H1 (cell line): ENCODE measurements around the gene RRAS.

ENCODE experiments used
- BRCA1 ChIP-seq: IDR thresholded peaks from 2 replicates; pipeline ENCODE4 v1.6.1; 2012; ENCODE audit warnings: low read depth, low read length, improper control_type of control experiment
- CTCF ChIP-seq, 3 experiments: IDR thresholded peaks; 1 replicate in 2 of 3; 2 replicates in 1 of 3; pipeline versions ENCODE4 v1.5.1 to v1.6.1; 2011; ENCODE audit warnings: low read length in 3 of 3, mild to moderate bottlenecking in 3 of 3, inconsistent platforms in 2 of 3, low read depth in 1 of 3, moderate library complexity in 1 of 3; ENCODE audit not compliant: insufficient read depth in 1 of 3; ENCODE audit errors: control extremely low read depth in 1 of 3
- EP300 ChIP-seq, 2 experiments: IDR thresholded peaks; 1 replicate in 1 of 2; 2 replicates in 1 of 2; pipeline ENCODE4 v1.6.1; 2011 to 2012; ENCODE audit warnings: low read depth in 2 of 2, low read length in 2 of 2, mild to moderate bottlenecking in 2 of 2, borderline replicate concordance in 1 of 2, inconsistent platforms in 1 of 2, moderate library complexity in 1 of 2
- EZH2 ChIP-seq: fragments of 200-600 bp; sonication (generic); IDR thresholded peaks from 2 replicates; pipeline ENCODE4 v1.7.1; 2012; ENCODE audit warnings: low read depth, mild to moderate bottlenecking, moderate library complexity, low read length, inconsistent platforms; ENCODE audit not compliant: severe bottlenecking
- FOSL1 ChIP-seq: IDR thresholded peaks from 2 replicates; pipeline ENCODE4 v1.6.1; 2011; ENCODE audit warnings: mild to moderate bottlenecking, low read depth, low read length, moderate library complexity; ENCODE audit not compliant: insufficient read depth
- NRF1 ChIP-seq: IDR thresholded peaks from 2 replicates; pipeline ENCODE4 v1.6.1; 2011; ENCODE audit warnings: mild to moderate bottlenecking, low read depth, low read length, improper control_type of control experiment
- POLR2A ChIP-seq, 2 experiments: IDR thresholded peaks; 1 replicate in 1 of 2; 2 replicates in 1 of 2; pipeline ENCODE4 v1.6.1; 2011; ENCODE audit warnings: low read depth in 2 of 2, low read length in 2 of 2, mild to moderate bottlenecking in 2 of 2; ENCODE audit errors: control extremely low read depth in 1 of 2
- POLR2AphosphoS5 ChIP-seq: IDR thresholded peaks from 2 replicates; pipeline ENCODE4 v1.6.1; 2011; ENCODE audit warnings: low read depth, low read length
- RXRA ChIP-seq: IDR thresholded peaks from 2 replicates; pipeline ENCODE4 v1.6.1; 2011; ENCODE audit warnings: low read depth, mild to moderate bottlenecking, low read length, moderate library complexity; ENCODE audit not compliant: insufficient read depth
- TAF1 ChIP-seq: IDR thresholded peaks from 2 replicates; pipeline ENCODE4 v1.6.1; 2011; ENCODE audit warnings: mild to moderate bottlenecking, low read depth, low read length
- YY1 ChIP-seq: IDR thresholded peaks from 2 replicates; pipeline ENCODE4 v1.6.1; 2011; ENCODE audit warnings: low read depth, mild to moderate bottlenecking, low read length
- ZNF274 ChIP-seq: IDR thresholded peaks from 2 replicates; pipeline ENCODE4 v1.7.0; 2012; ENCODE audit warnings: low read length, borderline replicate concordance; ENCODE audit errors: extremely low read depth

- no peak for TF ChIP-seq CTCF (IDR thresholded peaks at IDR 0.05; ENCODE audit: control extremely low read depth in 1 of 3, insufficient read depth in 1 of 3, low read depth in 1 of 3, low read length in 3 of 3)
- TF ChIP-seq POLR2A (IDR thresholded peaks at IDR 0.05; ENCODE audit: control extremely low read depth in 1 of 2, low read depth in 2 of 2, low read length in 2 of 2): no peak
- no peak for TF ChIP-seq TAF1
- TF ChIP-seq EZH2: no peak
- TF ChIP-seq BRCA1: no peak
- TF ChIP-seq RXRA: no peak
- TF ChIP-seq FOSL1: no peak
- TF ChIP-seq POLR2AphosphoS5: no peak
- TF ChIP-seq ZNF274: no peak
- no peak for TF ChIP-seq NRF1
- no peak for TF ChIP-seq EP300 (IDR thresholded peaks at IDR 0.05; ENCODE audit: borderline replicate concordance in 1 of 2, low read depth in 2 of 2, low read length in 2 of 2)
- TF ChIP-seq YY1: no peak
These were observed 52.7 kb downstream of the RRAS start for GRCh38 chr19:49587227-49587626.
